Aorta (tissue), 5 donors: ENCODE measurements around the gene TCEANC2. TPM values are rescaled to one million over a fixed set of nuclear protein-coding genes. Genes with fewer than 3 reads are reported as not detected.

Experiments
- ATAC-seq: fragments of 200-7000 bp; cut with Tn5 transposase; one replicate; pipeline ENCODE4 v1.9.1; 2022; ENCODE audit warnings: moderate library complexity; ENCODE audit not compliant: low FRiP score
- DNase-seq, 2 donors: peaks; one replicate each; pipeline ENCODE4 v3.0.0-alpha.2; 2020
- H3K27ac ChIP-seq, 2 donors: one replicate each; pipeline ENCODE4 v1.5.1; 2013; ENCODE audit warnings: low read length in 2 of 2, mild to moderate bottlenecking in 2 of 2, moderate library complexity in 2 of 2, control low read depth in 1 of 2, inconsistent platforms in 1 of 2, low read depth in 1 of 2
- H3K27me3 ChIP-seq, 2 donors: one replicate each; pipeline ENCODE4 v1.6.1; 2013; ENCODE audit warnings: control low read depth in 1 of 2, low read length in 1 of 2, mild to moderate bottlenecking in 1 of 2, moderate library complexity in 1 of 2; ENCODE audit not compliant: insufficient read depth in 2 of 2, control insufficient read depth in 1 of 2
- H3K36me3 ChIP-seq, 2 donors: one replicate each; pipeline ENCODE4 v1.6.1; 2013; ENCODE audit warnings: control low read depth in 1 of 2, low read length in 1 of 2, mild to moderate bottlenecking in 1 of 2; ENCODE audit not compliant: insufficient read depth in 2 of 2, control insufficient read depth in 1 of 2
- H3K4me1 ChIP-seq, 2 donors: one replicate each; pipeline ENCODE4 v1.6.1; 2013; ENCODE audit warnings: low read length in 2 of 2, control low read depth in 1 of 2, mild to moderate bottlenecking in 1 of 2, moderate library complexity in 1 of 2; ENCODE audit not compliant: insufficient read depth in 2 of 2, control insufficient read depth in 1 of 2
- H3K4me3 ChIP-seq, 2 donors: one replicate each; pipeline ENCODE4 v1.5.1; 2013; ENCODE audit warnings: low read length in 2 of 2, control low read depth in 1 of 2, mild to moderate bottlenecking in 1 of 2
- H3K9me3 ChIP-seq: one replicate; pipeline ENCODE4 v1.6.1; 2013; ENCODE audit warnings: mild to moderate bottlenecking, low read length; ENCODE audit not compliant: control insufficient read depth
- WGBS, 2 donors: extraction: QIAGEN DNeasy Blood & Tissue Kit; methylation state at CpG; one replicate each; pipeline ENCODE4 v1.1.7; 2013; 5-methylcytosine and 5-hydroxymethylcytosine counted together
- intact Hi-C, 2 donors: fragments of 100-400 bp; cut with DNase I; formaldehyde crosslinking; loops; one replicate each; pipeline versions ENCODE4 v1.14.2 to v1.15.0; 2022
- polyA plus RNA-seq, 2 donors: library from polyadenylated mRNA; stranded (reverse); fragments of 200-250 nt; gene quantifications; one replicate each; pipeline ENCODE4 v1.2.3, GENCODE V29; 2013
- total RNA-seq, 2 donors: library from RNA; stranded (reverse); fragmentation: NEBNext Ultra II Directional; extraction: Animal tissue kit (Norgen Biotek cat#: 25700); gene quantifications; one replicate each; pipeline ENCODE4 v1.2.1, GENCODE V29; 2021
- donor health status: healthy with polysubstance abuse.
- donor health status: Bipolar disorder and iron deficiency.
- donor health status: DM: no; HTN: no; CAD: no.
- donor health status: DM: no; HTN: no; CAD: no.
- donor health status: DM: yes; HTN: yes; CAD: no.

Gene TCEANC2
- total and polyA plus RNA-seq, 4 donors, result 2.6 to 7.0 (median 3.1) TPM

GRCh38 chr1:54111624-54112023, 58.2 kb downstream of the TCEANC2 start:
- intact Hi-C loops, result no loop called here
- Histone ChIP-seq H3K27me3 (no peaks in the 10 kb centered on the region), H3K27ac (no peak overlapping the region), H3K4me1 (no peaks in the 10 kb centered on the region), H3K9me3 (no peaks in the 10 kb centered on the region), H3K4me3 (no peak overlapping the region), H3K36me3 (no peaks in the 10 kb centered on the region)
- ATAC-seq (no peak), DNase-seq (no peak)
- WGBS, 2 donors, result 90 to 95% methylated on average over 3 of the region's 3 CpGs

GRCh38 chr1:54112027-54112426, 58.6 kb downstream of the TCEANC2 start:
- H3K27me3 ChIP-seq, result no peaks in the 10 kb centered on the region
- H3K4me1 ChIP-seq, result no peaks in the 10 kb centered on the region
- H3K9me3 ChIP-seq, result no peaks in the 10 kb centered on the region
- H3K4me3 ChIP-seq, result no peak overlapping the region
- no peaks in the 10 kb centered on the region for H3K36me3 ChIP-seq
- no peak for DNase-seq
- WGBS, 2 donors, result 93 to 94% methylated on average over 7 of the region's 7 CpGs
- H3K27ac ChIP-seq, result no peak overlapping the region
- intact Hi-C loops, result no loop called here
- ATAC-seq, result no peak

- Histone ChIP-seq H3K4me1 (no peaks in the 10 kb centered on the region), H3K9me3 (no peaks in the 10 kb centered on the region), H3K36me3 (no peaks in the 10 kb centered on the region), H3K27ac (no peak overlapping the region), H3K27me3 (no peaks in the 10 kb centered on the region), H3K4me3 (no peak overlapping the region)
- intact Hi-C loops, result no loop called here
- 80 to 86% methylated on average over 5 of the region's 5 CpGs for WGBS, 2 donors
- ATAC-seq (no peak), DNase-seq (no peak)
These were observed 59.4 kb downstream of the TCEANC2 start for GRCh38 chr1:54112705-54113368.

- Histone ChIP-seq H3K4me3 (no peak overlapping the region), H3K27me3 (no peaks in the 10 kb centered on the region), H3K4me1 (no peaks in the 10 kb centered on the region), H3K9me3 (no peaks in the 10 kb centered on the region), H3K36me3 (no peaks in the 10 kb centered on the region), H3K27ac (no peak overlapping the region)
- 87 to 88% methylated on average over 4 of the region's 4 CpGs for WGBS, 2 donors
- DNase-seq, result no peak
- ATAC-seq, result no peak
- intact Hi-C loops, result no loop called here
These were observed 60.6 kb downstream of the TCEANC2 start for GRCh38 chr1:54114001-54114400.

GRCh38 chr1:54114955-54115354, 61.5 kb downstream of the TCEANC2 start:
- H3K27ac ChIP-seq, result no peak overlapping the region
- intact Hi-C loops, result no loop called here
- no peaks in the 10 kb centered on the region for H3K27me3 ChIP-seq
- H3K9me3 ChIP-seq, result no peaks in the 10 kb centered on the region
- no peaks in the 10 kb centered on the region for H3K4me1 ChIP-seq
- no peak for DNase-seq
- H3K36me3 ChIP-seq, result no peaks in the 10 kb centered on the region
- WGBS, 2 donors, result 85 to 86% methylated on average over 6 of the region's 6 CpGs
- ATAC-seq, result no peak
- no peak overlapping the region for H3K4me3 ChIP-seq

GRCh38 chr1:54115520-54115919, 62.1 kb downstream of the TCEANC2 start:
- ATAC-seq (no peak), DNase-seq (no peak)
- no peak overlapping the region for H3K4me3 ChIP-seq
- H3K27me3 ChIP-seq, result no peaks in the 10 kb centered on the region
- WGBS, 2 donors, result 92 to 96% methylated on average over 3 of the region's 3 CpGs
- no peaks in the 10 kb centered on the region for H3K4me1 ChIP-seq
- no peaks in the 10 kb centered on the region for H3K36me3 ChIP-seq
- no peak overlapping the region for H3K27ac ChIP-seq
- intact Hi-C loops, result no loop called here
- no peaks in the 10 kb centered on the region for H3K9me3 ChIP-seq

- Histone ChIP-seq H3K4me1 (no peaks in the 10 kb centered on the region), H3K27me3 (no peaks in the 10 kb centered on the region), H3K36me3 (no peaks in the 10 kb centered on the region), H3K4me3 (no peak overlapping the region), H3K9me3 (no peaks in the 10 kb centered on the region), H3K27ac (no peak overlapping the region)
- ATAC-seq (no peak), DNase-seq (no peak)
- intact Hi-C loops, result no loop called here
- 89 to 91% methylated on average over 10 to 11 of the region's 11 CpGs for WGBS, 2 donors
These were observed 64.6 kb downstream of the TCEANC2 start for GRCh38 chr1:54117815-54118563.

- H3K4me1 ChIP-seq, result no peaks in the 10 kb centered on the region
- WGBS, 2 donors, result 78% methylated on average over 8 of the region's 8 CpGs
- intact Hi-C loops, result no loop called here
These were observed 65.3 kb downstream of the TCEANC2 start for GRCh38 chr1:54118704-54119103.

More at GRCh38 chr1:54118704-54119103, 65.3 kb downstream of the TCEANC2 start:
- no peak for DNase-seq
- no peaks in the 10 kb centered on the region for H3K9me3 ChIP-seq
- no peak for ATAC-seq
- no peaks in the 10 kb centered on the region for H3K36me3 ChIP-seq
- H3K27ac ChIP-seq, result no peak overlapping the region
- H3K4me3 ChIP-seq, result no peak overlapping the region
- no peaks in the 10 kb centered on the region for H3K27me3 ChIP-seq
